ENCODE measurements around the gene GYG2. TPM values are rescaled to one million over a fixed set of nuclear protein-coding genes. Genes with fewer than 3 reads are reported as not detected.

Gene GYG2
- total RNA-seq, 2 donors from 2014 or later = 4.3 to 6.0 TPM

DNA sequence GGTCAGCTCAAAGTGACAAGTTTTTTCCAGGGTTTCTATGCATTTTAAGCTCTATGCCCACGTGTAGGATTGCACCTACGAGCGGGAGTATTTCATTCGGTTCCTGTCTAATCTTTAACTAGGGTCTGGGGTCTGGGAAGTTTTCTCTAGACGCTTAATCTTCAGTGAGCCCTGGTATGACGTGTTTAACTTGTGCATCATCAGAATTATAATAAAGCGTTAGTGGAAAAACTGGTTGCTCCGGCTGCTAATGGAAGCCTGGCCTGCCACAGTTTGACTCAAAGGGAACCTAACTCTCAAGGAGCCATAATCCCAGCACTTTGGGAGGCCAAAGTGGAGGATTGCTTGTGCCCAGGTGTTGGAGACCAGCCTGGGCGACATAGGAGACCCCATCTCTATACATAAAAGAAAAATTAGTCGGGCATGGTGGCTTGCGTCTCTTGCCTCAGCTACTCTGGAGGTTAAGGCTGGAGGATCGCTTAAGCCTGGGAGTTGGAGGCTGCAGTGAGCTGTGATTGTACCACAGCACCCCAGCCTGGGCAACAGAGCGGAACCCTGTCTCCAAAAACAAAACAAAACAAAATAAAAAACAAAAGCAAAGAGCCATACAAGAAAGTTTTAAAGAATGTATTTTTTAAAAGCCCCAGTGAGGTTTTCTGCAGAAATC, 70.2 kb downstream of the GYG2 start:
- no peak overlapping the region for H3K4me3 ChIP-seq
- H3K4me1 ChIP-seq = no peaks in the 10 kb centered on the region
- no peak overlapping the region for H3K27ac ChIP-seq
- DNase-seq (ENCODE audit: low spot score) = no peak
- TF ChIP-seq CTCF (IDR thresholded peaks at IDR 0.05) = no peak
- peaks cover 0 to 19% of the 10 kb centered on the region in 2 donors for H3K9me3 ChIP-seq
- H3K27me3 ChIP-seq = no peaks in the 10 kb centered on the region
- H3K36me3 ChIP-seq = no peaks in the 10 kb centered on the region

DNA sequence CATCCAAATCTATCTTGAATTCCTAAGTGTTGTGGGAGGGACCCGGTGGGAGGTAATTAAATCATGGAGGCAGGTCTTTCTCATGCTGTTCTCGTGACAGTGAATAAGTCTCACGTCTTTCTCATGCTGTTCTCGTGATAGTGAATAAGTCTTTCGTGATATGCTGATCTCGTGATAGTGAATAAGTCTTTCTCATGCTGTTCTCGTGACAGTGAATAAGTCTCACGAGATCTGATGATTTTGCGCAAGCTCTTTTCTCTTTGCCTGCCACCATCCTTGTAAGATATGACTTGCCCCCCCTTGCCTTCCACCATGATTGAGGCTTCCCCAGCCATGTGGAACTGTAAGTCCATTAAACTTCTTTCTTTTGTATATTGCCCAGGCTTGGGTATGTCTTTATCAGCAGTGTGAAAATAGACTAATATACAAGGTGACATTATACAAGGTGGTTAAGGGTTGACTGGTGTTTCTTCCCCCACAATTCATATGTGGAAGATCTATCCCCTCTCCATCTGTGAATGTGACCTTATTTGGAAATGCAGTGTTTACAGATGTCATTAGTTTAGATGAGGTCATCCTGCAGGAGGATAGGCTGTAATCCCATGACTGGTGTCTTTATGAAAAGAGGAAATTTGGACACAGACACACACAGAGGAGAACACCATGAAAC, 72.8 kb downstream of the GYG2 start:
- Histone ChIP-seq H3K36me3 (no peaks in the 10 kb centered on the region), H3K4me3 (no peak overlapping the region), H3K4me1 (no peaks in the 10 kb centered on the region), H3K27me3 (no peaks in the 10 kb centered on the region), H3K27ac (no peak overlapping the region), H3K9me3 (peaks cover 0 to 29% of the 10 kb centered on the region in 2 donors)
- DNase-seq (ENCODE audit: low spot score) = no peak
- TF ChIP-seq CTCF (IDR thresholded peaks at IDR 0.05) = no peak

- TF ChIP-seq CTCF (IDR thresholded peaks at IDR 0.05) = no peak
- no peak for DNase-seq (ENCODE audit: low spot score)
- Histone ChIP-seq H3K9me3 (peaks cover 0 to 29% of the 10 kb centered on the region in 2 donors), H3K27ac (no peak overlapping the region), H3K4me1 (no peaks in the 10 kb centered on the region), H3K36me3 (no peaks in the 10 kb centered on the region), H3K27me3 (no peaks in the 10 kb centered on the region), H3K4me3 (no peak overlapping the region)
These were observed 74.1 kb downstream of the GYG2 start for GRCh38 chrX:2902841-2903240.

DNA sequence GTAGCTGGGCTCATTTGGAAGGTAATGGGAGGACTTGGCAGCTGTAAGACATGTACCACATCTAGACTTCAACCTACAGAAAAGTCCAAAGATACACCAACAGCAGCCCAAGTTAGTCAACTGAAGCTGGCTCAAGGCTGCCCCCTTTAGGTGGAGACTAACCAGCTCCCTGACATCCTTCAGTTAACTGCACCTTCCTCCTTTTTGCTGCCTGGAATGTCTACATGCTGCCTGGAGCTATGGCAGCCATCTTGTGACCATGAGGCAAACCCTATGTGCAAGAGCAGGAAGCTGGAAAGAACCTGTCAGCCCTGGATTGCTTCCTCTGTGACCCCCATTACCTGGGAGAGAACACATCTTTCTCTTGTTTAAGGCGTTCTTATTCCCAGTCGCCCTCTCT, 74.6 kb downstream of the GYG2 start:
- H3K4me3 ChIP-seq = no peak overlapping the region
- no peaks in the 10 kb centered on the region for H3K4me1 ChIP-seq
- no peak overlapping the region for H3K27ac ChIP-seq
- no peaks in the 10 kb centered on the region for H3K27me3 ChIP-seq
- no peak for DNase-seq (ENCODE audit: low spot score)
- no peaks in the 10 kb centered on the region for H3K36me3 ChIP-seq
- peaks cover 0 to 29% of the 10 kb centered on the region in 2 donors for H3K9me3 ChIP-seq
- TF ChIP-seq CTCF (IDR thresholded peaks at IDR 0.05) = no peak

- Histone ChIP-seq H3K27ac (no peak overlapping the region), H3K27me3 (no peaks in the 10 kb centered on the region), H3K4me1 (no peaks in the 10 kb centered on the region), H3K36me3 (no peaks in the 10 kb centered on the region), H3K4me3 (no peak overlapping the region), H3K9me3 (peaks cover 0 to 27% of the 10 kb centered on the region in 2 donors)
- no peak for TF ChIP-seq CTCF (IDR thresholded peaks at IDR 0.05)
- no peak for DNase-seq (ENCODE audit: low spot score)
These were observed 78.6 kb downstream of the GYG2 start for GRCh38 chrX:2907295-2907694.

Data from right atrium auricular region (tissue), 2 donors.